DOHH2 (cell line): ENCODE measurements around the gene ADAMTS2.

Experiments
- EZH2phosphoT487 ChIP-seq: fragments of 200-600 bp; sonication (generic); IDR thresholded peaks from 2 replicates; pipeline ENCODE4 v1.6.1; 2017; ENCODE audit warnings: borderline replicate concordance, mild to moderate bottlenecking, antibody characterized with exemption, low read length, moderate library complexity, mixed read lengths
- TF ChIP-seq, protein P1 (sequence below): fragments of 200-600 bp; sonication (generic); IDR thresholded peaks from one replicate; pipeline ENCODE4 v1.5.1; 2014; ENCODE audit warnings: antibody characterized with exemption, mild to moderate bottlenecking, low read depth, low read length; ENCODE audit not compliant: poor library complexity, severe bottlenecking

DNA sequence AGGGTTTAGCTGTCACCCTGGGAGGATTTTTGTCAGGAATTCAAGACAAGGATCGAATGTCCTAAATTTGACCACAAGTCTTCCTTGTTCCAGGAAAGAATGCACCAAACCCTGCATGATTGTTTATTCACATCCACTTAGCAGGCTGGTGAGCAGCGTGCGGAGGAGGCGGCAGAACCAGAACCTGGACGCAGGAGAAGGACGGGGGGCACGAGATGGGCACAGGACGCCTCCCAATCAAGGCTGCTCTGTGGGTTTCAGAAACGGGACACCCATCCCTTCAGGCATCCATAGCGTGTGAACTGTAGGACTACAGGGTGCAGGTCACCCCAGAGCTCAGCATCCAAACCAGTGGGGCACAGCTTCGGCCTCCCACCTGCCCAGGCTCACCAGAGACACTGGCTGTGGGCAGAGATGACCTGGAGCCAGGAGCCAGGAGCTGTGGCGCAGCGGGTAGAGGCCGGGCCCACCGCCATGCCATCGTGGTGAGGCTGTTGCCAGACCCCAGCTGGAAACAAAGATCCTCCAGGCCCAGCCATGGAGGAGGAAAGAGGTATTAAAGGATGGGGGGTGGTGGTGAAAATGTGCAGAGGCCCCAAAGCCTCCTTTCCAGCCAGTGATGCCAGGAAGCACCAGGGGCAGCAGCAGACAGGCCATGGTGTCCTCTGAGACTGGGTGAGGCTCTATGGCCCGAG, 32.3 kb upstream of the ADAMTS2 start:
- TF ChIP-seq, protein P1, sequence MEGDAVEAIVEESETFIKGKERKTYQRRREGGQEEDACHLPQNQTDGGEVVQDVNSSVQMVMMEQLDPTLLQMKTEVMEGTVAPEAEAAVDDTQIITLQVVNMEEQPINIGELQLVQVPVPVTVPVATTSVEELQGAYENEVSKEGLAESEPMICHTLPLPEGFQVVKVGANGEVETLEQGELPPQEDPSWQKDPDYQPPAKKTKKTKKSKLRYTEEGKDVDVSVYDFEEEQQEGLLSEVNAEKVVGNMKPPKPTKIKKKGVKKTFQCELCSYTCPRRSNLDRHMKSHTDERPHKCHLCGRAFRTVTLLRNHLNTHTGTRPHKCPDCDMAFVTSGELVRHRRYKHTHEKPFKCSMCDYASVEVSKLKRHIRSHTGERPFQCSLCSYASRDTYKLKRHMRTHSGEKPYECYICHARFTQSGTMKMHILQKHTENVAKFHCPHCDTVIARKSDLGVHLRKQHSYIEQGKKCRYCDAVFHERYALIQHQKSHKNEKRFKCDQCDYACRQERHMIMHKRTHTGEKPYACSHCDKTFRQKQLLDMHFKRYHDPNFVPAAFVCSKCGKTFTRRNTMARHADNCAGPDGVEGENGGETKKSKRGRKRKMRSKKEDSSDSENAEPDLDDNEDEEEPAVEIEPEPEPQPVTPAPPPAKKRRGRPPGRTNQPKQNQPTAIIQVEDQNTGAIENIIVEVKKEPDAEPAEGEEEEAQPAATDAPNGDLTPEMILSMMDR: no peak
- TF ChIP-seq EZH2phosphoT487: no peak
